ENCODE measurements around the gene RNF208.
A peak's percentile ranks its signal among the peaks of the same experiment; 100 is the strongest.
"Not testable (repeated sequence)": the region's sequence is repeated elsewhere in the genome, so short reads cannot be mapped to it uniquely, and the experiment has no call there.

Gene RNF208

DNA sequence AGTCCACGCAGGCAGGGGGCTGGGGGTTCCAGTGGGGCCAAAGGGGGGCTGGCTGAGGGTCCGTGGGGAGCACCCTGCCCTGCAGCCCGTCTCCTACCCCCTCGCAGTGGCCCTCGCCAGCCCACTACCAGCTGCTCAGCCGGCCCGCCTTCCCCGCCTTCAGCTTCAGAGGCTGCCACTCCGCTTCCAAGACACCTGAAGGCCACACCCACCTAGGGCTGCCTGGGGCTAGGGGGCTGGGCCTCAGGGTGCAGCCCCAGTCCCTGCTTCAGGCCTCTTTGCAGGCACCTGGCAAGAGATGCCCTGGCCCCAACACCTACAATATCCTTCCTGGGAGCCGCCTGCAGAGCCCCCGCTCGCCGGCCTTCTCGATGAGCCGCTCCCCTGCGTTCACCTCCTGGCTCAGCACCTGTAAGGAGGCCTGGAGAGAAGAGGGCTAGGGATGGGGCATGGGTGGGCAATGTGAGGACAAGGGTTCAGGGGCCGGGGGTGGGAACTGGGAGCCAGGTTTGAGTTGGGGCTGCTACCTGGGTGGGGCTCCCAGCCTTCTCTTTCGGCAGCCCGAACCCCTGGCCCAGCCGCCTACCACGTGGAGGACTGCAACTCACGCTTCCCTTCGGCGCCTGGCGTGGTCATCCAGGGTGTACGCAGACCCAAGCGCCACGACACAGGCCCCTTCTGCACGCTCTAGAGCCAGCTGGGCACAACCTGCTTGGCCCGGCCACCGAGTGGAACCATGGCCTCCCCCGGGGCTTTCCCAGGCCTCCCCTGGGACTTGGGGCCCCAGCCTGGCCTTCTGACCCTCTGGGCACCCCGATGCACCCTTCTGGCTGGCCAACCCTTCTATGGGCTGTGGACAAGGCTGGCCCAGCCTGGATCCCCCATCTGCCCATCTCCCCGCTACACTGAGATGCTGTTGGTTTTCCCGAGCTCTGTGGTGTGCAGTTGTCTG, 30.8 kb upstream of the RNF208 start:
- no peak for DNase-seq

DNA sequence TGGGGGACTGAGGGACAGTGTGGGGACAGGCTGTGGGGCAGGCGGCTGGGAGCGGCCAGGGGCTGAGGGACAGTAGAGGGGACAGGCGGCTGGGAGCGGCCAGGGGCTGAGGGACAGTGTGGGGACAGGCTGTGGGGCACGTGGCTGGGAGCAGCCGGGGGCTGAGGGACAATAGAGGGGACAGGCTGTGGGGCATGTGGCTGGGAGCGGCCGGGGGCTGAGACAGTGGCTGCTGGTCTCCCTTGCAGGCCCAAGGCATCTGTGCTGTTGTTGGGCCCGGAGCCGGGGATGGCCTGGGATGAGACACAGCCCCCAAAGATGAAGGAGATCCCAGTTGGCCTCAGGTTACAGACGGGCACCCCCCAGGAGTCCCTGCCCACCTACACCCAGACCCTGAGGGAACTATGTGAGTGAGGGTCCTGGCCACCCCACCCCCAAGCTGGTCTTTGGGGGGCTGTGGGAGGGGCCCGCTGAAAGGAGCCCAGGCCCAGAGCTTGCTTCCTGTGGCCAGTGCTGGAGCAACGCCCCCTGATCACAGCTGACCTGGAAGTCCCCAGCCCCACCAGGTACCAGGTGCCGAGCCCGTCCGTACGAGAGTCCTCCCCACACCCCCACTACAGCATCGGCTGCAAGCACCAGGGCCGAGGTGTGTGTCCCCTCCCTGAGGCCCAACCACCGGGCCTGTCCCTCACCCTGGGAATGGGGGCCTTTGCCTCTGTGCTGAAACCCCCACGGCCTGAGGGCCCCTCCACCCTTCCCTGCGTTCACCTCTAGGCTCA, 29.6 kb upstream of the RNF208 start:
- no peak for DNase-seq

- DNase-seq, result no peak
Measured at GRCh38 chr9:137251194-137251461, 29.1 kb upstream of the RNF208 start, which contains the start of gene STPG3. Gene STPG3, plus strand, starts transcription at chr9:137251286. Its CDS starts 1 bp downstream, at chr9:137251287.

DNA sequence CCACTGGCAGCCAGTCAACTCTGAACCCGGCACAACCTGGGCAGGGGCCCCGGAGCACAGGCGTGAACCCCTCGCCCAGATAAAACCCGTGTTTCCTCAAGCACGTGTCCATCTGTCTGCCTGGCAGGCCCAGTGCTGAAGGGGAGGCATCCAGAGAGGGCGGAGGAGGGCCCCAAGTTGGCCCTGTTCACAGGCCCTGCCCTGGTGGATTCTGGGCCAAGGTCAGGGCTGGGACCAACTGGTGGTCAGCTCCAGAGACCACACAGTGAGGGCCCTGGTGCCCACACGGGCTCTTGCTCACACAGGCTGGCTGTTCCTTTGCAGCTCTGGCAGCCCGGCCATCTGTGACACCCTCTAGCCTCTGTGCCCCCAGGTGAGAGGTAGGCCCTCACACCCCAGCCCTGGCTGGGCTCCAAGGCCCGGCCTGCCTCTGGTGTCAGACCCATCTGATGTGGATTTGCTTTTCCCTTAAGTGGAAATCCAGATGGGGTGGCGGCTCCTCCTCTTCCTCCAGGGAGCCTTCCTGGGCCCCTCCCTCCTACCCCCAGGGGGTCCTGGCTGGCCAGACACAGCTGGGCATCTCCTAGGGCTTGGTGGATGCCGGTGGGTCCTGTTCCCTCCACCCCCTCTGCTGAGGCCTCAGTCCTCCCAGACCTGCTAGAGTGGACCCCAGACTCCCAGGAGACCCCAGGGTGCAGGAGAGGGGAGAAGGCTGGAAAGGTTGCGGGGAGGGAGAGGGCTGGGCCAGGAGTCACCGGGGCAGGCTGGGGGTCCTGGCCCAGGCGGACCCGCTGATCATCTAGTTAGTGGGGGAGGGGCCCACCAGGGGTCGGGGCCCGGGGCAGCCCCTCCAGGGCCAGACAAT, 28.5 kb upstream of the RNF208 start:
- DNase-seq, result no peak

DNA sequence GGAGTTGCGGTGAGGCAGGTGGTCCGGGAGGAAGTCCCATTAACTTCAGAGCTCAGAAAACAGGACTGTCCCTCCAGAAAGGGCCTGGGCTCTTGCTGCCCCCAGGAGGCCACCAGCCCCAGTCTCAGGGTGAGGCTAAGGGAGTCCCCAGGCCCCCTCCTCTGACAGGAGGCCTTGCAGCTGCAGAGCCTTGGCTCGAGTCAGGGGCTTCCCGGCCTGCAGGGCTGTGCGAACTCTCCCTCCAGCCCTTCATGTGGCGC, 25.8 kb upstream of the RNF208 start:
- no peak for DNase-seq

DNA sequence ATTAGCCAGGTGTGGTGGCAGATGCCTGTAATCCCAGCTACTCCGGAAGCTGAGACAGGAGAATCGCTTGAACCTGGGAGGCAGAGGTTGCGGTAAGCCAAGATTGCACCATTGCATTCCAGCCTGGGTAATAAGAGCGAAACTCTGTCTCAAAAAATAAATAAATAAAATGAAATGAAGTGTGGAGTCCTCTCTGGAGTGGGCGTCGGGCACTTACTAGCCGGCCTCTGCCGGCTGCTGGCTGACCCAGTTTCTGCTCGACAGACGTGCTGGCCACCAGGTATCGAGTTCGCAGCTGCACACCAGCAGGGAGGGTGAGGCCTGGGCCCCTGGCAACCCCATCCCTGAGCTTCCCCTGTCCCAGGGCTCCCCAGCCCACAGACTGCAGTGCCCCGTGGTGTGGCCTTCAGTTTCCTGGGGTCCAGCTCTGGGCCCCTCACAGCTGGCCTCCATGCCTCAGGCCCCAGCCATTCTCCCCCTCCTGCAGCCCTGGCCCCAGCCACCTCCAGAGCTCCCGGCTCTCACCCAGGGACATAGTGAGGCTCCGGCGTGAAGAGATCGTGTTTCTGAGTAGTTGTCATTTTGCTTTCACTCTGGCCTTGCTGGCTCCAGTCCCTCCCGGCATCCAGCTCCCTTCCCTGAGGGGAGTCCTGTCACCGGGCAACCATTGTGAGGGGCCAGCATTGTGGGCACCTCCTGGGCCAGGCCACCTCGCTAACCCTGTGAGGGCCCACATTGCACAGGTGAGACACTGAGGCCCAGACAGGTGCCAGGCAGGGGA, 25.3 kb upstream of the RNF208 start:
- no peak for DNase-seq

DNA sequence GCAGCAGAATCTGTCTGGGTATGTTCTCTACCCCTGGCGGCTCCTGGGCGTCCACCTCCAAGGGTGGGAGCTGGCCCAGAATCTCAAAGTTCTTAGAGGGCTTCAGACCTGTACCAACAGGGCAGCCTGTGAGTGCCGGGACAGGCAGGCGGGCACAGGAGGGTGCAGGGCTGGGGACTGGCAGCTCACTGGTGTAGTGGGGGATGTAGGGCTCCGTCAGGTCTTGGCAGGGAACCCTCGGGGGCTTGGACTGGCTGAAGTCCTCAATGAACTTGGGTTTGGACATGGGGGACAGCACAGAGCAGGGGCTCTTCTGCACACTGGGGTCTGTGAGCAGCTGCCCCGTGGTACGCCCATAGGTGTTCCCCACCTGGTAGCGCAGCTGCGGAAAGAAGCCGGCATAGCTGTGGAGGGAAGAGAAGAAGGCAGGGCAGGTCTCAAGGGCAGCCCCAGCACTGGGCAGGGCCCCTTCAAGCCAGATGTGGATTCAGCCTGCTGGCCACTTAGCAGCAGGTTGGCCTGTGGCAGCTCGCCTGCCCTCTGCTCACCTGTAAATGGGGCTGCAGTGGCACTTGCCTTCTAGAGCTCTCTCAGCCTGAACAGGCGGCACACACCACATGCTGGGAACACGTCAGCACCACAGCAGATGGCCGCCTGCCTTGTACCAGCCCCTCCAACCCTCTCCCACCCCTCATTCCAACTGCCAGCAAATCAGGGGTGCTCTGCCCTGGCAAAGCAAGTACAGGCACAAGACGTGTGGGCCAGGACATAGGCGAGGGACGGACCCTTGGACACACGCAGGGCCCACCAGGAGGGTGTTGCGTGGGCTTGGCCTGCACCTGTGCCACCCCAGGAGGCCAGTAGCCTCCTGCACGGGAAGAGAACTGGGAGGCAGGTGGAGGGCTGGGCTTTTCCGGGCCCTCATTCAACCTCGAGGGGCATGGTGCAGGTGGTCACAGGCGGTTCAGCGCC, 23.7 kb upstream of the RNF208 start:
- DNase-seq, result no peak

- DNase-seq, result no peak
Measured at GRCh38 chr9:137244486-137245449, 22.7 kb upstream of the RNF208 start.

DNA sequence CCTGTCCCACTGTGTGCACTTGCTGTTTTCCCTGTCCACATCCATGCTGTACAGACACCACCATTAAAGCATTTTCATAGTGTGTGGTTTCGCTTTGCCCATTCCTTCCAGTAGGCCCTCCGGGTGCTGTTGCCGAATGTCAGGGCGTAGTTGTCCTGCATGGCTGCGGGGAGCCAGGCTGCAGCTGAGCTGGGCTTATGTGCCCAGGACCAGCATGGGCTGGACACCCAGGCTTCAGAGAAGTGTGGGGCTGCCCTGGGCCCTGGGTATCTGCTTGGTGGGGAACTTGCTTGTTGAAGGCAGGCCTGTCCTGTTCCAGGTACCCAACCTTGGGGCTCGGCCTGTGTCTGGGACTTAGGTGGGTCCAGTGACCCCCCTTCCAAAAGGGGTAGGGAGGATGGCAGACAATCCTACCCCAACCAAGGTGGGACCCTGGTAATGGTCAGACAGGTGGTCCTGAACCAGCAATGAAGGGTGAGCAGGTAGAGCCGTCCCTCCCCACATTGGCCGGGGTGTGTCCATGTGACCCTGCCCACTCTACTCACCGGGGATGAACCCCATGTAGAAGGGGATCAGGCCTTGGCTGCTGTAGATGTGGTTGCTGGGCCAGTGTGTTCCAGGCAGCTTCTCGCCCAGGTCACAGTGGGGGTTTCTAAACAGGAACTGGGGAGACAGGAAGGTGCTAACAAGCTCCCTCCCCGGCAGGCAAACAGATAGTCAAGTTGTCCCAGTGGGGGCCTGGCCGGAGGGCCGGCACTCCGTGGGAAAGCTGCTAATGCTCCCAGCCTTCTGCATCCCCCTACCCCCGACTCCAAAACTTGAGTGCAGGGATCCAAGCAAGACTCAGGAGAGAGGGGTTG, 21.8 kb upstream of the RNF208 start:
- DNase-seq, result no peak

- DNase-seq, result not testable (repeated sequence)
Measured at GRCh38 chr9:137243266-137243625, 21.2 kb upstream of the RNF208 start.

- DNase-seq, result no peak
Measured at GRCh38 chr9:137242269-137243203, 20.5 kb upstream of the RNF208 start.

DNA sequence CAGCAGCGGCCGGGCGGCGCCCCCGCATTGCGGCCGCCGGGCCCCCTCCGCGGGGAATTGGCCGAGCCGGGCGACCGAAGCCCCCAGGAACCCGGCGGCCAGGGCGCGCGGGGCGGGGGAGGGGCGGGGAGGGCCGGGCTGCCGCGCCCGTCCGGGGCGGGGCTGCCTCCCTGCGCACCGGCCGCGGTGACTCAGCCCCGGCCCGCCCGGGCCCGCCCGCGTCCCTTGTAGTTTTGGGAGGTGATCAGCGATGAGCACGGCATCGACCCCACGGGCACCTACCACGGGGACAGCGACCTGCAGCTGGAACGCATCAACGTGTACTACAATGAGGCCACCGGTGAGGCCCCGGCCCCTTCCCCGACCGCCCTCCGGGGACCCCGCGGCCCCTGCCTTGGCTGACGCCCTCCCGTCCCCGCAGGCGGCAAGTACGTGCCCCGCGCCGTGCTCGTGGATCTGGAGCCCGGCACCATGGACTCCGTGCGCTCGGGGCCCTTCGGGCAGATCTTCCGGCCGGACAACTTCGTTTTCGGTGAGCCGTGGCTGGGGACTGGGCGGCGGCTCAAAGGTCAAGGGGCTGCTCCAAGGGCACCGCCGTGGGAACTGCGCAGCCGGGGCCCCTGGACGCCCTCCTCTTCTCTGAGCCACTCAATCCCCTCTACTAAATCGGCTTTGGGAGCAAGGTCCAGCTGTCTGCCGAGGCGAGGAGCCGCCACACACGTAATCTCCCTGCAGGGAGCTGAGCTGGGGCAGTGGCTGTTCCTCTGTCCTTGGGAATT, 19.6 kb upstream of the RNF208 start:
- no peak for DNase-seq

DNA sequence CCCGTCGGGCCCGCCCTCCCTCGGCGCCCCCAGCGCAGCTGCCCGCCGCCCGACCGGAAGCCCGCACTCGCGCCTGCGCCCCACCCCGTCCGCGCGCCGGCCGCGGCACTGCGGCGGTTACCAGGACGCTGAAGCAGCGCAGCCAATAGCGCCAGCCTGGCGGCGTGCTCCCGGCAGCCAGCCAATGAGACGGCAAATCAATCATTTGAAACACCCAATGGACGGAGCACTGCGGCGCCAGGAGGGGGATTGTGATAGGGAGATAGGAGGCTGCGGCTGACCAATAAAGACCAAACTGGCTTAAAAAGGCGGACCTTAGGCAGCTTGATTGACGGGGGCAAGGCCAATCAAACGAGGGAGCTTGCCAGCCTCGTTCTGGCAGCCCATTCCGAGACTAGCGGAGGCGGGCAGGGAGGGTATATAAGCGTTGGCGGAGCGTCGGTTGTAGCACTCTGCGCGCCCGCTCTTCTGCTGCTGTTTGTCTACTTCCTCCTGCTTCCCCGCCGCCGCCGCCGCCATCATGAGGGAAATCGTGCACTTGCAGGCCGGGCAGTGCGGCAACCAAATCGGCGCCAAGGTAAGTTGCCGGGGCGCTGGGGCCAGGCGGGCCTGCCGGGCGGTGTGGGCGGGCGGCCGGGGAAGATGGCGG, 18.9 kb upstream of the RNF208 start, which contains the start of gene TUBB4B:
Gene TUBB4B, plus strand, starts transcription at position 447 of the 649 bp plus-strand sequence. Its CDS starts 74 bp downstream, at position 521.
- peak; percentile 95 to 97 for DNase-seq

GRCh38 chr9:137240318-137240840, 18.3 kb upstream of the RNF208 start:
- DNase-seq, result no peak

GRCh38 chr9:137239541-137240200, 17.6 kb upstream of the RNF208 start:
- DNase-seq, result not testable (repeated sequence)
